ENCODE data around the gene HMGN3. TPM values are rescaled to one million over a fixed set of nuclear protein-coding genes. Genes with fewer than 3 reads are reported as not detected.

HMGN3 gene
- total and polyA plus RNA-seq, 2 donors (not counting 3 experiments of a cell fraction or from before 2014, with no cell fraction given): 40.1 to 75.1 TPM

DNA sequence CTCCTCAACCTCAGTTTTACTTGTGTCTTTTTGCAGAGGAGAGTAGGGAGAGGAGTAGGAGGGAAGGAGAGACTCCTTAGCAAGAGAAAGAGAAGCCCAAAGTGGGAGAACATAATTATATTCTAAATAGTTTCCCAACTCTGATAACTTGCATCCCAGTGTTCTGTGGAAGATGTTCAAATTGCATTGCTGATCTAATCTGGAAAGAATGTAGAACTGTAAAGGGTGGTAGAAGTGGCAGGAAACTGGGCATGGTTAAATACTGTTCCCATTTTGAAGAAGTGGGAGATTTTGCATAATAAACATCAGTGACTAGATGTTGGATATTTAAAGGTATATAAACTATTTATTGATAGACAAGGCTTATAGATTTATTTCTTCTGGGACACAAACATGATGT is 42.6 kb upstream of the HMGN3 start:
- H3K27ac ChIP-seq (ENCODE audit: insufficient read depth, low read depth, low read length): no peak overlapping the region
- no peaks in the 10 kb centered on the region for H4K20me1 ChIP-seq (replicated peaks; ENCODE audit: control insufficient read depth, extremely low read depth, insufficient read depth, low read length)
- no peaks in the 10 kb centered on the region for H3K9me3 ChIP-seq (replicated peaks; ENCODE audit: control insufficient read depth, insufficient read depth, low read length)
- H3K4me1 ChIP-seq (ENCODE audit: control insufficient read depth, extremely low read depth, insufficient read depth, low read length): no peaks in the 10 kb centered on the region
- no peaks in the 10 kb centered on the region for H3K79me2 ChIP-seq (ENCODE audit: control insufficient read depth, insufficient read depth, low read length)
- TF ChIP-seq MYC (IDR thresholded peaks at IDR 0.05; ENCODE audit: low read depth, low read length) (no peak), JUN (IDR thresholded peaks at IDR 0.05; ENCODE audit: borderline replicate concordance, insufficient read depth, insufficient read length, low read depth) (no peak)
- FAIRE-seq: peak; percentile 28
- no TSS peak for BruUV-seq (replicated peaks)
- H3K9ac ChIP-seq (replicated peaks; ENCODE audit: extremely low read depth, insufficient read depth, low read length): no peak overlapping the region
- POLR2A ChIA-PET: no interaction called here
- intact Hi-C loops (cut with micrococcal nuclease) (no loop called here), dilution Hi-C loops (cut with MboI; ENCODE audit: extremely low pct_ligation_motif_present, low sequenced_read_pairs) (no loop called here)
- H3K27me3 ChIP-seq (ENCODE audit: control insufficient read depth in 2 of 2, insufficient read depth in 2 of 2, low read length in 2 of 2): no peaks in the 10 kb centered on the region
- DNase-seq (ENCODE audit: low read depth, low spot score): peak; percentile 27
- H3K36me3 ChIP-seq (ENCODE audit: control insufficient read depth in 2 of 2, extremely low read depth in 1 of 2, insufficient read depth in 2 of 2, low read length in 2 of 2): no peaks in the 10 kb centered on the region
- H3K4me2 ChIP-seq (ENCODE audit: insufficient read depth, low read length): no peak overlapping the region
- H3K4me3 ChIP-seq (replicated peaks in 1 of 3; ENCODE audit: insufficient read depth in 1 of 3, low read depth in 1 of 3, low read length in 3 of 3): no peak overlapping the region
- CTCF ChIA-PET: interaction anchor here (0.8 kb wide), 2 partner anchors 15 to 99 kb away, joined by 3 read pairs; no protein-coding TSS in a partner anchor
- no peaks in the 10 kb centered on the region for H3K9me1 ChIP-seq (replicated peaks; ENCODE audit: control insufficient read depth, extremely low read depth, insufficient read depth, low read length)
- no peak overlapping the region for H2AFZ ChIP-seq (ENCODE audit: low read depth, low read length)

DNA sequence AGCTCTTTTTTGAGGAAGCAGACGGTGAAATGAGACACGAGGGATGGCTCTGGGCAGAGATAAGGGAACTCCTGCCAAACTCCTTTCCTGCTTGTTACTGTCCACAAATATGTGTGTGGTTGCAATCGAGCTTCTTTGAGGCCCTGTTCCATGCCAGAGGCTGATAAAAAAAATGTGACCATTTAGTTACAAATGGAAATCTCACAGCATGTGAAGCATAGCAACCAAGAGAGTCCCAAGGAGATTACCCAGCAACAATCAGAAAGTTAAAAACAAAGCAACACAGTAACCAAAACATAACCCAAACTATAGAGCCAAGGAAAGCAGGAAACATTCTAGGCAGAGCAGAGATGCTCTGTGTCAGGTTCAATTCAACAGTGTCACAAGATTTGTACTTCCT is 35.4 kb upstream of the HMGN3 start:
- Histone ChIP-seq H3K4me1 (ENCODE audit: control insufficient read depth, extremely low read depth, insufficient read depth, low read length) (no peaks in the 10 kb centered on the region), H3K27ac (ENCODE audit: insufficient read depth, low read depth, low read length) (no peak overlapping the region), H2AFZ (ENCODE audit: low read depth, low read length) (peak overlapping the region; percentile 18), H3K4me3 (replicated peaks in 1 of 3; ENCODE audit: insufficient read depth in 1 of 3, low read depth in 1 of 3, low read length in 3 of 3) (no peak overlapping the region), H3K9me3 (replicated peaks; ENCODE audit: control insufficient read depth, insufficient read depth, low read length) (no peaks in the 10 kb centered on the region), H3K36me3 (ENCODE audit: control insufficient read depth in 2 of 2, extremely low read depth in 1 of 2, insufficient read depth in 2 of 2, low read length in 2 of 2) (no peaks in the 10 kb centered on the region), H4K20me1 (replicated peaks; ENCODE audit: control insufficient read depth, extremely low read depth, insufficient read depth, low read length) (no peaks in the 10 kb centered on the region), H3K79me2 (ENCODE audit: control insufficient read depth, insufficient read depth, low read length) (no peaks in the 10 kb centered on the region), H3K9ac (replicated peaks; ENCODE audit: extremely low read depth, insufficient read depth, low read length) (no peak overlapping the region), H3K4me2 (ENCODE audit: insufficient read depth, low read length) (no peak overlapping the region), H3K27me3 (ENCODE audit: control insufficient read depth in 2 of 2, insufficient read depth in 2 of 2, low read length in 2 of 2) (no peaks in the 10 kb centered on the region), H3K9me1 (replicated peaks; ENCODE audit: control insufficient read depth, extremely low read depth, insufficient read depth, low read length) (no peaks in the 10 kb centered on the region)
- TF ChIP-seq JUN (IDR thresholded peaks at IDR 0.05; ENCODE audit: borderline replicate concordance, insufficient read depth, insufficient read length, low read depth) (no peak), POLR2A (IDR thresholded peaks at IDR 0.05; ENCODE audit: low read depth, low read length) (no peak), FOS (IDR thresholded peaks at IDR 0.05; ENCODE audit: borderline replicate concordance, insufficient read depth, low read length) (no peak), EZH2 (IDR thresholded peaks at IDR 0.05; ENCODE audit: borderline replicate concordance, low read depth, low read length, severe bottlenecking) (no peak), POLR2AphosphoS5 (IDR thresholded peaks at IDR 0.05; ENCODE audit: insufficient read depth, low read depth, low read length) (no peak), MYC (IDR thresholded peaks at IDR 0.05; ENCODE audit: low read depth, low read length) (no peak), GATA2 (IDR thresholded peaks at IDR 0.05; ENCODE audit: insufficient read depth, insufficient read length, low read depth, low read length) (no peak)
- TF ChIP-seq, protein P1, sequence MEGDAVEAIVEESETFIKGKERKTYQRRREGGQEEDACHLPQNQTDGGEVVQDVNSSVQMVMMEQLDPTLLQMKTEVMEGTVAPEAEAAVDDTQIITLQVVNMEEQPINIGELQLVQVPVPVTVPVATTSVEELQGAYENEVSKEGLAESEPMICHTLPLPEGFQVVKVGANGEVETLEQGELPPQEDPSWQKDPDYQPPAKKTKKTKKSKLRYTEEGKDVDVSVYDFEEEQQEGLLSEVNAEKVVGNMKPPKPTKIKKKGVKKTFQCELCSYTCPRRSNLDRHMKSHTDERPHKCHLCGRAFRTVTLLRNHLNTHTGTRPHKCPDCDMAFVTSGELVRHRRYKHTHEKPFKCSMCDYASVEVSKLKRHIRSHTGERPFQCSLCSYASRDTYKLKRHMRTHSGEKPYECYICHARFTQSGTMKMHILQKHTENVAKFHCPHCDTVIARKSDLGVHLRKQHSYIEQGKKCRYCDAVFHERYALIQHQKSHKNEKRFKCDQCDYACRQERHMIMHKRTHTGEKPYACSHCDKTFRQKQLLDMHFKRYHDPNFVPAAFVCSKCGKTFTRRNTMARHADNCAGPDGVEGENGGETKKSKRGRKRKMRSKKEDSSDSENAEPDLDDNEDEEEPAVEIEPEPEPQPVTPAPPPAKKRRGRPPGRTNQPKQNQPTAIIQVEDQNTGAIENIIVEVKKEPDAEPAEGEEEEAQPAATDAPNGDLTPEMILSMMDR (IDR thresholded peaks at IDR 0.05; ENCODE audit: extremely low read depth in 1 of 2, insufficient read depth in 1 of 2, low read depth in 1 of 2, low read length in 2 of 2): no peak
- TF ChIP-seq, protein P2, sequence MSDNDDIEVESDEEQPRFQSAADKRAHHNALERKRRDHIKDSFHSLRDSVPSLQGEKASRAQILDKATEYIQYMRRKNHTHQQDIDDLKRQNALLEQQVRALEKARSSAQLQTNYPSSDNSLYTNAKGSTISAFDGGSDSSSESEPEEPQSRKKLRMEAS (IDR thresholded peaks at IDR 0.05; ENCODE audit: insufficient read depth, insufficient read length): no peak
- DNase-seq (ENCODE audit: low read depth, low spot score) (peak; percentile 71), FAIRE-seq (no peak)
- dilution Hi-C loops (cut with MboI; ENCODE audit: extremely low pct_ligation_motif_present, low sequenced_read_pairs) (no loop called here), intact Hi-C loops (cut with micrococcal nuclease) (no loop called here)
- POLR2A ChIA-PET: no interaction called here
- CTCF ChIA-PET: no interaction called here
- BruUV-seq (replicated peaks): no TSS peak
